ENCODE data around the gene CYP46A1.

CYP46A1 gene

GRCh38 chr14:99689266-99690236 is 5.5 kb downstream of the CYP46A1 start:
- DNase-seq: no peak

DNA sequence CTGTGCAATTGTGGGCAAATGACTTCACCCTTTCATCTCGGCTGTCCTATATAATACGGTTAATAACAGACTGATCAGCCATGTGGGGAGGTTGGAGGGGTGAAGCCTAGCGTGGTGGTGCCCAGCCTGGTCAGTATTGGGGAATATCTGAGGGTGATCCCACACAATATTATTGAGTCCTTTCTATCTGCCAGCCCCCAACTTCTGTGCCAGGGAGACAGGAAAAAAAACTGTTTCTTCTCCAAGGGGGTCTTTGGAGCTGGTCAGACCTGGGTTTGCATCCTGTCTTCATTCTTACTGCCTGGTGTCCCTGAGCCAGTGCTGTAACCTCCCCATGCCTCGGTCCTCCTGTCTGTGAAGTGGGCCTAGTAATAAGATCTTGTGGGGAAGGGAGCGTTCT is 6.5 kb downstream of the CYP46A1 start:
- no peak for DNase-seq

DNA sequence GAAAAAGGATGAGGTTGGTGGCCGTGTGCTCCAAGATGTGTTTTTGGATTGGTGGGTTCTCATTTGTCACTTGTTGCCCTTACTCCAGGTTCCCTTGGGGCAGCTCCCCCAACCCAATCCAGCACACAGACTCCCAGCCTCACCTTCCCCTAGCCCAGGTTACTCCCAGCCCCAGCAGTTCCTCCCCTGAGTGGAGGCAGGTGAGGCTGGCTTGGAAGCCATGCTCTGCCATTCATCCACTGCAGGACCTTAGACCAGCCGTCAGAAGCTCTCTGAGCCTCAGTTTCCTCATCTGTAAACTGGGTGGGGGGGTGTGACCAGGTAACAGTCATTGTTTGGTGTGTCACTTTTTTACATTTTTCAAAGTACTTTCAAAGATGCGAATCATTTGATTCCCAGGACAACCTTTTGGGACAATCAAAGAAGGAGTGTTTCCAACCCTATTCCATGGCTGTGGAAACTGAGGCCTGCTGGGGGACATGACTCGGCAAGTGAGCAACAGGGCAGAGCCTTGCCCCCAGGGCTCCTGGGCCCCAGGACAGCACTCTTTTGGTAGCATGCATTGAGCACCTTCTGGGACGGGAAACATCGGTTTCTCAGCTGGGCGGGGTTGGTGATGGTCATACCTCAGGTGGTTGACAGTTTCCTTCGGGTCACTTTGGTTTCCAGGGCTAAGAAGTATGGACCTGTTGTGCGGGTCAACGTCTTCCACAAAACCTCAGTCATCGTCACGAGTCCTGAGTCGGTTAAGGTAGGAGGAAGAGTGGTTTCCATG is 7.2 kb downstream of the CYP46A1 start:
- DNase-seq: no peak

DNA sequence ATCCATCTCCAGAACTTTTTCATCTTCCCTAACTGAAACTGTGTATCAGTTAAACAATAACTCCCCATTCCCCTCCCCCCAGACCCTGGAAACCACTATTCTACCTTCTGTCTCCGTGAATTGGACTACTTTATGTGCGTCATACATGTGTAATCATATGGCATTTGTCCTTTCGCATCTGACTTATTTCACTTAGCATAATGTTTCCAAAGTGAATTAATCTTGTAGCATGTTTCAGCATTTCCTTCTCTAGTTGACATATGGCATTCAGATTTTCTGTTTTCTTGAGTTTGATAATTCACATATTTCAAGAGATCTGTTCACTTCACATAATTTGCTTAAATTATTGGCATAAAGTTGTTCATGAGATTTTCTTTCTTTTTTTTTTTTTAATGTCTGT is 9.8 kb downstream of the CYP46A1 start:
- no peak for DNase-seq

GRCh38 chr14:99696929-99697328 is 12.8 kb downstream of the CYP46A1 start:
- DNase-seq: no peak

DNA sequence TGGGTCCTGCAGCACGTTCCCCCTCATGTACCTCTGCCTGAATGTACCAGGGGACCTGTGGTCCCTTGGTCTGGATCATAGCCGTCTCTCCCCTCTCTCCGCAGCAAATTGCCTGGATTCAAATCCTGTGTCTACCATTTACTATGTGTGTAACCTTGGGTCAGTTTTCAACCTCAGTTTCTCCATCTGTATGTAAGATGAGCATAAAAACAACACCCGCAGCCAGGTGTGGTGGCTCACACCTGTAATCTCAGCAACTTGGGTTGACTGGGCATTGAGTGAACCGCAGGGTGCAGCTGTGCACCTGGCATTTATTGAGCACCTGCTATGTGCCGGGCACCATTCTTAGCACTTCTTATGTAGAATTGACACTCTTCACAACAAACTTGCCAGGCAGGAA is 14.1 kb downstream of the CYP46A1 start:
- DNase-seq: no peak

DNA sequence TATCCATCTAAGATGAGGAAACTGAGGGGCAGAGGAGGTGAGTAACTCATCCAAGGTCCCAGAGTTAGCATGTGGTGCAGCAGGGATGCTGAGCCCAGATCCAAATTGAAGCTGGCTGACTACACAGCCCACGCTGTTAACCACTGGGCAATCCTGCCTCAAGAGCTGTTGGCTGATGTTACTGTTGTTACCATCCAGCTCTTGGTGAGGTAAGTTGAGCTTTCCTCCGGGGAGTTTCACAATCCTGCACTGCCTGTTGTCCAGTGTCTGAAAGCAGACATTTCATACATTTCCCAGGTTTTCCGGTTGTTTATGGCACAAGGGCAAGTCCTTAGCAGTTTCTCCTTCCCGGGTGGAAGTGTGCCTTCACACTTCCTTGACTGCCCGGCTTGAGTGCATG is 14.5 kb downstream of the CYP46A1 start:
- no peak for DNase-seq

GRCh38 chr14:99699085-99699760 is 15.1 kb downstream of the CYP46A1 start:
- DNase-seq: no peak

- no peak for DNase-seq
These were observed 15.8 kb downstream of the CYP46A1 start for GRCh38 chr14:99699861-99700260.

DNA sequence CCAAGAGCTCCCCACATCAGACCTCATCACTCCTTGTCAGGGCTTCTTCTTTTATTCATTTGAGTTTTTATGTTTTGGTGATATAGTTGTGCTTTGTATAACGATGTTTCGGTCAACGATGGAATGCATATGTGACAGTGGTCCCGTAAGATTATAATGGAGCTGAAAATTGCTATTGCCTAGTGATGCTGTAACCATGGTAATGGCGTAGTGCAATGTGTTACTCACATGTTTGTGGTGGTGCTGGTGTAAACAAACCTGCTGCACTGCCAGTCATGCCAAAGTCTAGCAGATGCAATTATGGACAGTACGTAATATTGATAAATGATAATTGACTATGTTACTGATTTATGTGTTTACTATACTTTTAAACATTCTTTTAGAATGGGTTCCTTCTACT is 16.3 kb downstream of the CYP46A1 start:
- DNase-seq: no peak

- no peak for DNase-seq
These were observed 17.2 kb downstream of the CYP46A1 start for GRCh38 chr14:99701260-99701659.

GRCh38 chr14:99702115-99702514 is 18.0 kb downstream of the CYP46A1 start:
- no peak for DNase-seq

DNA sequence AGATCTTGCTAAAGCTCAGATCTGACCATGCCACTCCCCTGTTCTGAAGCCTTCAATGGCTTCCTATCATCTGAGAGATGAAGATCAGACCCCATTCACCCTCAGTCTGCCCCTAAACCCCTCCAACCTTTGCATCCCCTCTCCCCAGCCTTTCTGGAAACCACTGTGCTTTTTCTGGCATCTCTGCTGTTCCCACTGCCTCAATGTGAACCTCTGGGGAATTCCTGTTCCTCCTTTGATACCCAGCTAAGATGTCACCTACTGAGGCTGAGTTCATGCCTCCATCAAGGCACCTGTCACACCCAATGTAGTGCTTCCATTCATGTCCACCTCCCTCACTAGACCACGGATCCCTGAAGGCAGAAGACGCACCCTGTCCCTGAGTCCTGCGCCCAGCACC is 19.3 kb downstream of the CYP46A1 start:
- no peak for DNase-seq

DNA sequence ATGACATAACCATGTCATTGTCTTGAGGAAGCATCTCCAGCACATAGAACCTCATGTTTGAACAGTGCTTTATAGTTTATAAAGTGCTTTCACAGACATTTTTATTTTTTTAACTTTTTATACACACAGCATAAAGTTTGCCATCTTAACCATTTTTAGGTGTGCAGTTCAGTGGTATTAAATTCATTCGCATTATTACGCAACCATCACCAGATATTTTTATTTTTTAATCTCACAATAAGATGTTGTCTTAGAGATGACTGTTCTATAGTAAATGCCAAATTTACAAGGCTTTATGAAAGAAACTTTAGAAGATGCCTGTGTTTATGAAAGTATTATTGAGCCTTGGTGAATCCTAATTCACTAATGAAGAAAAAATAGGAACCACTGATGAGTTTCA is 19.9 kb downstream of the CYP46A1 start:
- no peak for DNase-seq

DNA sequence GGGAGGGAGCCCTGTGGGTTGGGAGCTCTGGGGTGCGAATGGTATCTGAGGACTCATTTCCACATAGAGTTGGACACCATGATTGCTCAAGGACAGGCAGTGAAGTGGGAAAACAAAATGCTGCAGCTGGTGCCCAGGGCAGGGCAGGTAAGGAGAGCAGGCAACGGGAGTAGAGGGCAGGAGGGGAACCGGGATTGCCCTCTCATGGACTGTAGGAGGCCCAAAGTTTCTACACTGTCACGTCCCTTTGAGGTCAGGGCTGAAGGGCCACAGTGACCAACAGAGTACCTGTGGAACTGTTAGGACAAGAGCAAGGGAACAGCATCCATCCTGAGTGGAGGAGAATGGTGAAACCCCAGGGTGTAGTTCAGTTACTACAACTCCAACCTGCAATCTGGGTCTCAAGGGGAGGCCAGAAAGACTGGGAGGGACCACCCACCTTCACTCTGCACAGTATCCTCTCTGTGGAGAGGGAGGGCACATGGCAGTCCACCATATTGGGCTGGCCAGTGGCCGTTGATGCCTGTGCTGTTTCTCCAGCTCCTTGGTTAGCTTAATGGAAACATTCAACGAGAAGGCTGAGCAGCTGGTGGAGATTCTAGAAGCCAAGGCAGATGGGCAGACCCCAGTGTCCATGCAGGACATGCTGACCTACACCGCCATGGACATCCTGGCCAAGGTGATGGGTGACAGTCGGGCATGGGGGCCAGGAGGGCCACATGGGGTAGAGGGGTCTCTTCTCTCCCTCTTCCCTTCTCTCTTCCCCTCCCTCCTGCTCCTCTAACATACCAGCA is 22.2 kb downstream of the CYP46A1 start:
- no peak for DNase-seq

- no peak for DNase-seq
These were observed 23.3 kb downstream of the CYP46A1 start for GRCh38 chr14:99707420-99707819.

GRCh38 chr14:99707921-99708320 is 23.8 kb downstream of the CYP46A1 start:
- no peak for DNase-seq

DNA sequence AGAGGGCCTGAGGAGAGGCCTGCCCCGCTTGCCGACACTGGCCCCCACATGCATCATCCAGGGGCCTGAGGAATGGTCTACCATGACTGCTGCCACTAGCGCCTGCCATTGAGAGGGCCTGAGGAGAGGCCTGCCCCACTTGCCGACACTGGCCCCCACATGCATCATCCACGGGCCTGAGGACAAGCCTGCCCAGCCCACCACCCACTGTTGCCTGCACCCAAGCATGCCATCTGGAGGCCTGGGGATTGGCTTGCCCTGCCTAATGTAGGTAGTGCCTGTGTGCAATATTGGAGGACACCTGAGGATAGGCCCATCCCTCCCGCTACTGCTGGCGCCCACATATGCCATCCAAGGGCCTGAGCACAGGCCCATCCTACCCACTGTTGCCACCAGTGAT is 24.4 kb downstream of the CYP46A1 start:
- DNase-seq: no peak

DNA sequence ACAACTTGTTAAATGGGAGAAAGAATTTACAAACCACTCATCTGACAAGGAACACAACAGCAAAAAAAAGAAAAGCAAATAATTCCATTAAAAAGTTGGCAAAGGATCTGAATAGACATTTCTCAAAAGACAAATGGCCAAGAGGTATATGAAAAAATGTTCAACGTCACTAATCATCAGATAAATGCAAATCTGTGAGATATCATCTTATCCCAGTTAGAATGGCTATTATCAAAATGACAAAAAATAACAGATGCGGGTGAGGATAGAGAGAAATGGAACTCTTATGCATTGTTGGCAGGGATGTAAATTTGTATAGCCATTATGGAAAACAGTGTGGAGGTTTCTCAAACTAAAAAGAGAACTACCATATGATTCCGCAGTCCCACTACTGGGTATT is 29.9 kb downstream of the CYP46A1 start:
- no peak for DNase-seq

GRCh38 chr14:99715266-99716000 is 31.3 kb downstream of the CYP46A1 start:
- no peak for DNase-seq

DNA sequence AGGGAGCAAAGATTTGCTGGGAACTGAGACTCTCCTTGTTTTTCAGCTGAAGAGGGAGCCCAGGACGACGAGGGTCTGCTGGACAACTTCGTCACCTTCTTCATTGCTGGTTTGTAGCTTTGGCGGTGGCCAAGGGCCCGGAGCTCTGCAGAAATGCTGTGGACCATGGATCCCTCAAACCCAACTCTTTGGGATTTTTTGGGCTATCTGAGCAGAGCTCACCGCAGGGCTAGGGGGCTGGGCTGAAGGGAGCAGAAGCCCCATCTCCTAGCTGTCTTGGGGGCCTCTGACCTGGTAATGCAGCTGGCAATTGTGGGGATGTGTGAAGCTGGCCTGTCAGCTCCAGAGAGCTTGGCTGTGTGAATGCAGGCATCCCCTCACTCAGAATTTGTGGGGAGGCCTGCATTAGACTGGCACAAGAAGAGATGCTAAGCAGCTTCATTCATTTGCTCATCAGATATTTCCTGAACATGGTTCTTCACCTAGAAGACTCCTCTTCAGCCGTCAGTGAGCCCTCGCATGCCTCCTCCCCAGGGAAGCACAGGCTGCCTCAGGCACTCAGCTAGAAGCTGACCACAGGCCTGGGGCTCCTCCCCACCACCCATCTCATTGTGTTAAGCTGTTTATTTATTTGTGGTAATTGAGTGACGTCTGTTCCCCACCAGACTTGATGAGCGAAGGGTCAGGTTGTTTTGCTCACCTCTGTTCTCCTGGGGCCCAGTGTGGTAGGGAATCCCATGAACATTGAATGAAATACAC is 32.2 kb downstream of the CYP46A1 start:
- no peak for DNase-seq

Measured in inflammatory macrophage (primary cell).